T-helper 1 cell (primary cell): ENCODE data around the gene SCAND1.
A peak's percentile ranks its signal among the peaks of the same experiment; 100 is the strongest.
"Not testable (repeated sequence)": the region's sequence is repeated elsewhere in the genome, so short reads cannot be mapped to it uniquely, and the experiment has no call there.

Source experiments
- DNase-seq, 5 donors: peaks; one replicate each; pipeline ENCODE4 v3.0.0-alpha.2; 2012 to 2020

SCAND1 gene

DNA sequence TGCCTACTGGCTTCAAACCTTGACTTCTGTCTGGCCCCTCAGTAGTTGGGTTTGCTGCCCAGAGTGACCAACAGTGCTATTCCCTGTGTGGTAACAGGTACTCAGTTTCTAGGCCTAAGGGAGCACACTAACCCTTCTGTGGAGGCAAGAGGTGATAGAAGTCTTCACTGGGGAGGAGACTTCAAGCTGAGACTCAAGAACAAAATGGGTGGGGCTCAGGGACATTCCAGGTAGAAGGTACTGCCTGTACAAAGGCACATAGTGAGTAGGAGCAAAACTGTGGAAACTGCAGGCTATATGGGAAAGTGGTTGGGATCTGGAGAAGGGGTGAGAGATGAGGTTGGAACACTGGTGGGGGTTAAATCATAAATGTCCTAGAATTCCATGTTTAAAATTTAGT is 2.3 kb upstream of the SCAND1 start:
- DNase-seq: no peak

DNA sequence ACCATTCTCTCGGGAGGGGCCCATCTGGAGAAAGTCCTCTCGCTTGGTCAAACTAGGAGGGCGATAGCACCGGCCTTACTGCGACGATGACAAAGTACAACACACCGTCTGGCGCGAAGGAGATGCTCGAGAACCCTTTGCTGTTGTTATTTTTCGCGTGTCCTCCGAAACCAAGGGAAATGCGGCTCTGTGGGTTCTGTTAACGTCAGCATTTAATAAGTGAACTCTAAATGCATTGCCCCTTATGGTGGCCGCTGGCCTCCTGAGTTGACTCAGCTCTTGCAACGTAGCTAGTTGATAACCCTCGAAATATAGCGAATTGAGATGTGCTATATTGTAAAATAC is 577 bp upstream of the SCAND1 start:
- DNase-seq: peak in 3 of 5 donors; percentile 15 to 58 (median 29)

DNA sequence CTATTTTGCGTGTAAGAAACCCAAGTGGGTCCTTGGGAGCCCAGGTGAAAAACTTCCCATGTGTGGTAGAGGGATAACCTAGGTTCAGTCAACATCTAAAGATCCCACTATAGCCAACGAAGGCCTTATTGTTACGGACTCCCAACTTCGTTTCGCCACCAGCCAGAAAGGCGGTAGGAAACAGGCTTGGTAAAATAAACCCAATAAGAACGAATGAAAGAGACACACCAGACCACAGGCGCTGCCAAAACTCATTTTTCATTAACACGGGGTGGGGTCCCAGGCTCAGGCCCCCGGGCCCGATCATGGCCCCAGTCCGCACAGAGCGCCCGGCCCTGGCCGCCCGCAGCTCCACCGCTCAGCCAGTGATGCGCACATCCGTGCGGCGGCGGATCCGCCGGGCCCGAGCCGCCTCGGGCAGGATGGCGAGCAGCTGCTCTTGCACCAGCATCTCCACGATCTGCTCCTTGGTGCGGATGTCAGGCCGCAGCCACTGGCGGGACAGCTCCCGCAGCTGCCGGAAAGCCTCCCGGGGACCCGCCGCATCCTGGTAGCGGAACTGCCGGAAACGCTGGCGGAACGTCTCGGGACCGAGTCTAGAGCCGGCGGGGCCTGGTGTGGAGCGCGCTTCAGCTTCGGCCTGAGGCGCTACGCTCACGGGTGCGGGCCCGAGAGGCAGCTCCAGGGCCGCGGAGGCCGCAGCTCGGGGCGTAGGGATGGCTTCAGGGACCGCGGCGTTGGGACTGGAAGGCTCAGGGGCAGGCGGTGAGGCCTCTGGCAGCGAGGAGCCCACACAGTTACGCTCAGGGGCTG is 709 bp downstream of the SCAND1 start:
- peak; percentile 58 to 82 (median 61) for DNase-seq

DNA sequence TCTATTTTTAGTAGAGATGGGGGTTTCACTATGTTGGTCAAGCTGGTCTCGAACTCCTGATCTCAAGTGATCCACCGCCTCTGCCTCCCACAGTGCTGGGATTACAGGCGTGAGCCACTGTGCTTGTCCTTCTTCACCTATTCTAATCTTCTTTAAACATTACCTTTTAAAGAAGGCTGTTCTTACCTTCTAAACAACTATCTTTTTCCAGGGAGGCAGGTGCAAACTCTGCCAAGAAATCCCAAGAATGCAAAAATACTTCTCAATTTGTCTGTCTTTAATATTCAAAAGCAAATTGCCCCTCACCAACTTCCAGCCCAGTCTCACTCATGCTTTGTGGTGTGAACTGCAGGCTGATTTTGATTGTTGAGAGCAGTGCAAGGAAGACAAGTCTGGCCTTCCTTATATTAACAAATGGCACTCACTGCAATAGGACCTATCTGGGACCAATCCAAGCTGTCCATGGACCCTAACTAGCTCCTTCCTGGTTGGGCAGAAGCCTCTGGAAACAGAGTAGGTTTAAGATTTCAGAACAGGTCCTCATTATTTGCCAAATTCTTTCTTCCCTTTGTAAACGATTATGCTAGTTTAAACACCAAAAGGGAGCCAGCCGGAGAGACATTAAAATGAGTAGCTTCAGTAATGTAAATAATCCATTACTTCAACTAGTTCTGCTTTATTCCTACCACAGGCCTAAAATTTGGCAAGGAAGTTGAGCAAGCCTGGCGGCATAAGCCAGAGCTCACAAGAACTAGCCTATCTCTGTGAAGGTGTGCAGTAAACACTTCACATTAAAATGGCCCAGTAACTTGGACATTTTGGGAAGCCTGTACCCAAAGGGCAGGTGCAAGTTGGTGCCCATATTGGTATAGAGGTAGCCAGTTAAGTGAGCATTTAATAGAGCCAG is 1.6 kb downstream of the SCAND1 start:
- DNase-seq: peak in 1 of 5 donors; percentile 14

DNA sequence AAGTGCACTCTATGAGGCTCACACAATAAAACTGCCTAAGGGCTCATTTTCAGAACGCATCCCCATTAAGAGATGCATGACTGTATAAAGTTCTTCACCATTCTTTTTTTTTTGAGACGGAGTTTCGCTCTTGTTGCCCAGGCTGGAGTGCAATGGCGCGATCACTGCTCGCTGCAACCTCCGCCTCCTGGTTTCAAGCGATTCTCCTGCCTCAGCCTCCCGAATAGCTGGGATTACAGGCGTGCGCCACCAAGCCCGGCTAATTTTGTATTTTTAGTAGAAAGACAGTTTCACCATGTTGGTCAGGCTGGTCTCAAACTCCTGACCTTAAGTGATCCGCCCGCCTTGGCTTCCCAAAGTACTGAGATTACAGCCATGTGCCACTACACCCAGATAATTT is 2.2 kb downstream of the SCAND1 start:
- DNase-seq: not testable (repeated sequence)

DNA sequence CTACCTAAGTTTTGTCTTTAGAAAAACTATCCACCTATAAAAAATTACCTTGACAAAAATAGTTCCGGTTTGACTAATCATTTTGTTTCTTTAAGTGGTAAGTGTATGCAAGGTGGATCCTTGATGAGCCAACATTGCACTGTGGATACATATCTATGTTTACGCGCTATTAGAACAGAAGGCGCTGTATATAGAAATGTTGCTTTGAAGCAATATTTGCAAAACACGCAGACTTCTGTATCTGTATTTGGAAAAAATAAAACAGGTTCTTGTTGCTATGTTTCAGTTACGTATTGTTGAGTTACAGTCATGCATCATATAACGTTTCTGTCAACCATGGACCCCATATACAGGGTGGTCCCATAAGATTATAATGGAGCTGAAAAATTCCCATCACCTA is 4.2 kb downstream of the SCAND1 start:
- DNase-seq: no peak

DNA sequence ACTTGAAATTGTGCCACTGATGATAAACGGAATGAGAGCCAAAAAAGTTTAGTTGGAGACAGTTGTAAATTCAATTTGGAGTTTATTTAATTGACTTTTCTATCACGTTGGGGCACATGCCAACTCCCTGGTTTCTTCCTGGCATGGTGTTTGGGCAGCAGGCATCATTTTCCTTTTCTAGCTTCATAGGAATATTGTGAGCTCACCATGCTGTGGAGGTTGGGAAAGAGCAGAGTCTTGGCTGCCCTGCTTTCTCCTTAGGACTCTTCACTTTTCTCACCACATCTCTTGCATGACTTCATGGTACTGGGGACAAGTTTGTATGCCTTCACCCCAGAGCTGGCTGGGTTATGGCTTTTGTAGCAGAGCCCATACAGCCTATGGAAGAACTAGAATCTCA is 6.4 kb downstream of the SCAND1 start:
- no peak for DNase-seq

DNA sequence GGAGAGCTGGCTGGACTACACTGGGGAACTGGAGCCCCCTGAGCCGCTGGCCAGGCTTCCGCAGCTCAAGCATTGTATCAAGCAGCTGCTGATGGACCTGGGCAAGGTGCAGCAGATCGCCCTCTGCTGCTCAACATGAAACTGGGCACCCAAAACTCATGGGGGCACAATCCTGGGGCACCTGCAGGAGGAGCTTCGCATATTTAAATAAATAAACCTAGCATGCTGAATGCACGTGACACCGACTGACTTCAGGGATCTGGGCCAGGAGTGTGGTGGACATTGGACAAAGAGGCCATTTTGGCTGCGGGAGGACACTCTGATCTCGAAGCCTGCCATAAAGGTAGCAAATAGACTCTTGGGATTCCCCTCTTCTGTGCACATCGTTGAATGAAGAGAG is 6.8 kb downstream of the SCAND1 start:
- peak in 2 of 5 donors; percentile 9 to 31 for DNase-seq

DNA sequence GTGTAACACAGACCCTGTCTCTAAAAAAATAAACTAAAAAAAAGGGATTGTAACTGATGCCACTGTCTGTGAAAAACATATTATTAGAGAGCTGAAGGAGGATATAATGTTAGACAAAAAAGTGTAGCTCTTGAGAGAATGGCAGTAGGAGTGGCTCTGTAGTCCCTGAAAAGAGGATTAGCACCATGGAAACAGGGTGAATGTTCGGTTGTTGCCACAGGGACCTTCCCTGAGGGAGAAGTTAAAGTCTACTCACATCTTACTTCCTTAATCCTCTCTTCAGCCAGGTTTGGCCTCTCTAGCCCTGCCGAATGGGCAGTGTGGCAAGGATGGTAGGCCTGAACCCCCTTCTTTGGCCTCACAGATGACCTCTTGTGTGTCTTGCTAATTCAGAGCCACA is 12.1 kb downstream of the SCAND1 start:
- DNase-seq: no peak

DNA sequence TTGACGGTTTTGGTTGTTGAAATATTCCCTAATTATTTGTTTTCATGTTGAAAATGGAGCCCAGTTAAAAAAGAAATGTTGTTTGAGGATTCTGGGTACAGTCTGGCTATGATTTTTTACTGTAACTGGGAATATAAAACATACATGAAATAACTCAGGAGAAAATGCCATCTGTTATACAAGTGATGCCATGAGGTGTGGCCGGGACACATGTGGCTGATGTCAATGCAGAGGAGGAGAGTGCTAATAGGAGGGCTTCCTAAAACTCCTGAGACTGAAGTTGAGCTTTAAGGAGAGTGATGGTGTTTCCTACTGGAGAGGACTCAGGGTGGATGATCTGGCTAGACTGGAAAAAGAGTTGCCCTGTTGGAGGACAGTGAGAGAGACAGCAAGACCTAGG is 12.7 kb downstream of the SCAND1 start:
- DNase-seq: no peak

DNA sequence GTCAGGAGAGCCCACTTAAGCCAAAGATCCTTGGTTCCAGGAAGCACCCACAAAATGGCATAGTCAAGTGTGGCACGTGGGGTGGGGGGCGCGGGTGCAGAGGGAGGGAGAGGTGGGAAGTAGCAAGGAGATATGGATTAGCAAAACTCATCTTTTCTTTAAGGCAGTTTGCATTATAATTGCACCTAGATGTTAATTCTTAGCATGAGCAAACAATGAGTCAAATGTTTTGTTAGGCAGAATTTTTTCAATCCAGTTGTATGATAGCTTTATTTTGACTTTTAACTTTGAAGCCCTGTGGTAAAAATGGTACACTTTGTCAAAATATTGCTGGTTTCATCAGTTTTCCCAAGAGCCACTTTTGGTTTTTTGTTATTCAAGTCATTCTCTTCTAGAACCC is 15.0 kb downstream of the SCAND1 start:
- DNase-seq: no peak

DNA sequence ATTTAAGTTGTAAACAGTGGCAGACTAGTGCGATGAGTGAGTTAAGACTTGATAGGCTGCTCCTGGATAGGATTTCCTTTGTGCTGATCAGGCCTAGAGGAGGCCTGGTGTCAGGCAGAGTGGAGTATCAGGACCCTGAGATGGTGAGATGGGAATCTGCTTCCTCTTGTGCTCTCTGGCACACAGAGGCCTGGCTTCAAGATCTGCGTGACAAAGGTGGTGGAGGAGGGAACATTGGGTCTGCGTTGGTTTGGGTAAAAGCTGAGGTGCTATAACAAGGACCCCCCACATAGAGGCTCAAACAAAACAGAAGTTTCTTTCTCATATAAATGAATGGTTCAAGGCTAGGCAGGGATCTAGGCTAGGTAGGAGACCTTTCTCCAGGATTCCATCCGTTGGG is 20.3 kb downstream of the SCAND1 start:
- no peak for DNase-seq

DNA sequence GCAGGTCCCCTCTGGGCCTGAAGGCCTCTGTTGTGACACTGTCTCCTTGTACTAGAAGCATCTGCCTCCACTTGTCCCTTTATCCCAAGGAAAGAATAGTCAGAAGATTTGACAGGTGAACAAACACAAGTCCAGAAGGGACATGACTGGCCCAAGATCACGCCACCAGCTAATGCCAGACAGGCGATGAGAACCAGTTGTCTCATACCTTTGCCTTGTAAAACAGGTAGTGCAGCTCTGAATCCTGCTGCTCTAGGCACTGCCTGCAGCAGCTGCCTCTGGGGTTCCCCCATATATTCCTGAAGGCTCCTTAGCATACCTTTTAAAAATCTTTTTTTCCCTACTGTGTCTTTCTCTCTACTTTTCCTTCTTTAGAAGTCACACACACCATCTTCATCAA is 25.0 kb downstream of the SCAND1 start:
- DNase-seq: no peak

DNA sequence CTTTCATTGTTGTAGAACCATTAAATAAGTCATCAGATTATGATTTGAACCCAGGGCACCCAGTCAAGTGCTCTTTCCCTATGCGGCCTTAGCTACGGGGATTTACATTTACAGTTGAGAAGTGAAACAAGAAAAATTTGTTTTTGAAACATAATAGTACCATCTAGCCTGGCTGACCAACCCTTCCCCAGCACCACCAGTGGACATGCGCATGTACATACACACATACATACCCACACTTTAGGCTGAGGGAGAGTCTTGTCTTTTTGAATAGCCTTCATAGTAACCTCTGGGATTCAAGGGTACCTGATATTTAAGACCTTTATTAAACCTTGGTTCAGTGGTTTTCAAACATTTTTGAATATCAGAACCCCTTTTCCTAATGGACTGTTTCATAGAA is 33.8 kb downstream of the SCAND1 start:
- DNase-seq: no peak

DNA sequence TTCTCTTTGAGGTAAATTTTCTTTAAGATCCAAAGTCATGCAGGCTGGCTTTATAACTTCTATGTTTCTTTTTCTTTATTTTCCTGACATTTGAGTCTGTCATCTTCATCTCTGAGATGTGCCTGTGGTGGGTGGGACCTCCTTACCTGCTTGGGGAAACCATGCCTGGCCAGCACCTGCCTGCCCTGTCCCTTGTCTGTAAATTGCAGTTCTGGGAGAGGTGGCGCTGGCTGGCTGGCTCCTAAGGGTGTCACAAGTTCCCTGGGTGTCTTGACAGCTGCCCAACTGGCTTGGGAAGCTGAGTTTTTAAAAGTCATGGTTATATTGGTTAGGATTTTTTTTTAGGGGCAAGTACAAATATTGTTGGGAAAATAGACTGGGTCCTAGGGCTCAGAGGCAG is 36.3 kb downstream of the SCAND1 start:
- DNase-seq: no peak

DNA sequence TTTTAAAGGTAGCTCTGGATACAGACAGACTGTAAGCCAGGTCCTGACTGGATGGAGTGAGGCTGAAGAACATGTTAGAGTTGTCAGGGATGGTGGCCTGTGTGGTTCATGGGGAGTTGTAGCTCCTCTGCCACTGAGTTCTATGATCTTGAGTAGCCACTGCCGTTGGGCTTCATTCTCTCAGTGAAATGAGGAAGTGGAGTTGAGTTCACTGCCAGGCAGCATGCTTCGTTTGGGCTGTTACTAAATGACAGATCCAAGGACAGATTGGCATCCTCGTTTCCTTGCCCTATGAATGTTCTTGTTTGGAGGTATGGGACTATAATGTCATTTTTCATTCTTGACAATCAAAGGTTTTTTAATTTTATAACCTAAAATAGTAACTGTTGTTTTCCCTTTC is 37.2 kb downstream of the SCAND1 start:
- no peak for DNase-seq

DNA sequence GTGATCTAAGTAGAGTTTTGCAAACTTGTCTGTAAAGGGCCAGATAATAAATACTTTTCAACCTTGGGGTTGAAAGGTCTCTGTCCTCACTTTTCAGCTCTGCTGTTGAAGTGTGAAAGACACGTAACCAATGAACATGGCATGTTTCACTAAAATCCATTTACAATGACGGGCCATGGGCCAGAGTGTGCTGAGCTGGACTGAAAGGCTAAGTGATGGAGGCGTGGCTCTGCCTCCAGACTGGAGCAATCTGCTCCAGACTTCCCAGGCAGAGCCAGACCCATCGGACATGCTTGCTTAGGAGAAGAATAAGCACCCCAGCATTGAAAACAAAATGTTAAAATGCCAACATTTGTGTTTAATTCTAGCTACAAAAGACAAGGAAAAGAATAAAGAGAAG is 41.4 kb downstream of the SCAND1 start:
- DNase-seq: no peak

DNA sequence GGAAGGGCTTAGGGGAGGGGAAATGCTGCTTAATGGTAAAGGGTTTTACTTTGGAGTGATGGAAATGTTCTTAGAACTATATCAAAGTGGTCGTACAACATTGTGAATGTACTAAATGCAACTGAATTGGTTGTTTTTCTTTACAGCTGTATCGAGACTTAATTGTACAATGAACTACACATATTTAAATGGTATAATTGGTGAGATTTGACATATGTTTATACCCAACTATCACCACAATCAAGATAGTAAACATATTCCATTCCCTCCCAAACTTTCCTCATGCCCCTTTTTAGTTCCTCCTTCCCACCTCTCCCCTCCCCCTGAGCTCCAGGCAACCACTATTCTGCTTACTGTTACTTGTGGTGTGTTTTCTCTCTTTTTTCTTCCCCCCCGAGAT is 44.0 kb downstream of the SCAND1 start:
- DNase-seq: no peak

DNA sequence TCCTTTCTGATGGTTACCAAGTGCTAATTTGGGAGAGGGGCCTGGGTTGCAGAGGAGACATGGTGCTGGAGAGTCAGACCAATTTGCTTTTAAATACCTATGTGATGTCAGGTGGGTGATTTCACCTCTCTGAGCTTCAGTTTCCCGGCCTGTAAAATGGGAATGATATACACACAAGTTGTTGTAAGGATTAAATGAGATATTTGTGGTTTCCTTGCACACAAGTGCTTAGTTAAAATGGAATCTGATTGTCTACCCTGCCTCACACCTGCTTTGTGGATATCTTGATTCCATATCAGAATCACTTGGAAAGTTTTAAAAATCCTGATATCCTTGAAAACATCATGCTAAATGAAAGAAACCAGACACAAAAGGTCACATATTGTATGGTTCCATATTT is 44.5 kb downstream of the SCAND1 start:
- DNase-seq: no peak

DNA sequence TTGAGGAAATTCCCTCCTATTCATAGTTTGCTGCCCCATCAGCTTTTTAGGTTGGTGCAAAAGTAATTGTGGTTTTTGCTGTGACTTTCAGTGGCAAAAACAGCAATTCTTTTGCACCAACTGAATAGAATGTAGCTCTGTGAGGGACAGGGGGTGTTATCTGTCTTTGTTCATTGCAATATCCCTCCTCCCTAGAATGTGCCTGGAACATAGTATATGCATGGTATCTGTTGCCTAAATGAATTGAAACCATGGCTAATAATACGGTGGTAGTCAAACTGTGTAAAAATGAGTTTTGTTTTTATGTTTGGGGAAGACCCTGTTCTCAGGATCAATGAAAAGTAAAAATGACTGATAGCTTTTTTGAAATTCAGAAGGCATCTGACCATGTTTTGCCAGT is 45.1 kb downstream of the SCAND1 start:
- no peak for DNase-seq

DNA sequence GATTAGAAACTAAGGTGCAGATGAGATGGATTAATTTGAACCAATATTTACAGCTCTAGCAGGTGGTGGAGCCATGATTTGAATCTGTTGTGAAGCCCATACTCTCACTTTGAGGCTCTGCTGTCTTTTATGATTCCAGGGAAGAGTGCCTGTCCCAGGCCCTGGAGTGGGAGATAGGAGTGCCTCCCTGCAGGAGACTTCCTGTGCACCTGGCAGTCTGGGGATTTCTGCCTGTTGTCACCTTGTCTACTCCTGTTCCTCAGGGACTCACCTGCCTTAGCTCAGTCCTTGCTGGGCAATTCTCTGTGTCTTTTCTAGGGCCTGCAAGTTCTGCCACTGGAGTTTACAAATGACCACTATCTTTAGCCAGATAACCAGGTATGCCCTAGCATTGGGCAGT is 46.3 kb downstream of the SCAND1 start:
- no peak for DNase-seq

DNA sequence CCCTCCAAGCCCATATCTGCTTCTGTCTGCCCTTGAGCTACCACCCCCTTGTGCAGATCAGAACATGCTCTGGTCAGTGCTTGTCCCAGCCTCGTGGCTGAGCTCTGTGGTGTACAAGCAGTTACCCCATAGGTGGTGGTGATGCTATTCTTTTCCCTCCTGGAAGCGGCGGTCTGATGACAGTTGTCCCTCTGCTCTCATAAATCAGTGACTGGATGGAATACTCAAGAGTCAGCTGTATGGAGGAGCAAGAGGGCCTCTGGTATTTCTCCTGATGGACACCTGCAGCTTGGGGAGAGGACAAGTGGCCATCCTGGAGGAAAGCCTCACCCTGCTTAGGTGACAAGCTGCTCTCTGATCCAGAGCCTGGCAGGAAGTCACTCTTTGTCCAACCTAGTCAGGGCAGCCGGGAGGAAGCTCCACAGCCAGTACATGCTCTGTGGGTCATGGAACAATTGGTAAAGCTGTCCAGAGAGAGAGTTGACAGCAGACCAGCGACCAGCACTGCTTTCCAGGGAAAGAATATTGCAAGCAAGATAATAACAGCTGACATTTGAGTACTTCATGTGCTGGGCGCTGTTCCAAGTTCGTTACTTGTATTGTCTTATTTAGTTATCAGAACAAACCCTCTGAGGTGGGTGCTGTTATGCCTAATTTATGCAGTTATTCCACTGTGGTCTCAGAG is 47.1 kb downstream of the SCAND1 start:
- no peak for DNase-seq

DNA sequence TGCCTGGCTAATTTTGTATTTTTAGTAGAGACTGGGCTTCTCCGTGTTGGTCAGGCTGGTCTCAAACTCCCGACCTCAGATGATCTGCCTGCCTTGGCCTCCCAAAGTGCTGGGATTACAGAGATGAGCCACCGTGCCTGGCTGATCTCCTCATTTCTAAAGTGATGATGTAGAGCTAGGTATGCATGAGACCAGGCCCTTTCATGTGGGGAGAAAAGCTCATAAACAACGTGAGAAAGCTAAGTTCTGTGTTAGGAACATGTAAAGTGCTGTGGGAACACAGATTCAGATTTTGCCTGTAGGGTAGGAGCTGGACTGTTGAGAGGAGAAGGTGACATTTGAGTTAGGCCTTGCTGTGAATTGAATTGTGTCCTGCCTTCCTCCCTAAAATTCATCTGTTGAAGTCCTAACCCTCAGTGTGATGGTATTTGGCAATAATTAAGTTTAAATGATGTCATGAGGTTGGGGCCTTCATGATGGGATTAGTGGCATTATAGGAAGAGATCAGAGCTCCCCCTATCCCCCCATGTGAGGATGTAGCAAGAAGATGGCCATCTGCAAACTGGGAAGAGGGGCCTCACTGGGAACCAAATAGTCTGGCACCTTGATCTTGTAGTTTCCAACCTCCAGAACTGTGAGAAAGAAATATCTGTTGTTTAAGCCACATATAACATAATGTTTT is 49.2 kb downstream of the SCAND1 start:
- no peak for DNase-seq
